Panc1 (cell line): Measurements from ENCODE around the gene TMEM92.

Source experiments
- CTCF ChIP-seq: fragments of 450-650 bp; IDR thresholded peaks from 2 replicates; pipeline ENCODE4 v1.5.1; 2017; ENCODE audit warnings: mild to moderate bottlenecking
- TCF7L2 ChIP-seq: IDR thresholded peaks from 2 replicates; pipeline ENCODE4 v1.6.1; 2011; ENCODE audit warnings: mild to moderate bottlenecking, low read depth, low read length, inconsistent platforms

- TF ChIP-seq CTCF, result no peak
- TF ChIP-seq TCF7L2, result no peak
Measured at GRCh38 chr17:50308666-50309065, 34.4 kb downstream of the TMEM92 start.
